Loucy (cell line): ENCODE data around the gene ERC1.

ENCODE experiments used
- H2AFZ ChIP-seq: fragments of 200-600 bp; sonication (generic); 2 replicates; pipeline ENCODE4 v1.6.0; 2016; ENCODE audit warnings: antibody characterized with exemption, mild to moderate bottlenecking, low read length, moderate library complexity
- H3F3A ChIP-seq: fragments of 200-600 bp; 2 replicates; pipeline ENCODE4 v1.6.0; 2016; ENCODE audit warnings: antibody characterized with exemption, low read depth, mild to moderate bottlenecking
- H3K27me3 ChIP-seq: fragments of 200-600 bp; sonication (generic); 2 replicates; pipeline ENCODE4 v1.6.1; 2014; ENCODE audit warnings: low read length, mild to moderate bottlenecking; ENCODE audit not compliant: insufficient read depth, poor library complexity, severe bottlenecking
- H3K36me3 ChIP-seq: fragments of 200-600 bp; sonication (generic); 2 replicates; pipeline ENCODE4 v1.6.1; 2016; ENCODE audit warnings: low read length; ENCODE audit not compliant: insufficient read depth
- H3K4me1 ChIP-seq: fragments of 200-600 bp; sonication (generic); 2 replicates; pipeline ENCODE4 v1.5.1; 2014; ENCODE audit warnings: low read length, mild to moderate bottlenecking; ENCODE audit not compliant: insufficient read depth, poor library complexity, severe bottlenecking
- H3K4me2 ChIP-seq: fragments of 200-600 bp; sonication (generic); 2 replicates; pipeline ENCODE4 v1.6.0; 2014; ENCODE audit warnings: antibody characterized with exemption, low read length, low read depth, mild to moderate bottlenecking; ENCODE audit not compliant: poor library complexity, severe bottlenecking
- H3K4me3 ChIP-seq: fragments of 200-600 bp; sonication (generic); 2 replicates; pipeline ENCODE4 v1.5.1; 2014; ENCODE audit warnings: low read length, mild to moderate bottlenecking, mixed read lengths; ENCODE audit not compliant: poor library complexity, severe bottlenecking
- H3K79me2 ChIP-seq: fragments of 200-600 bp; sonication (generic); 2 replicates; pipeline ENCODE4 v1.6.1; 2014; ENCODE audit warnings: low read length; ENCODE audit not compliant: insufficient read depth
- H3K9ac ChIP-seq: fragments of 200-600 bp; sonication (generic); 2 replicates; pipeline ENCODE4 v1.6.0; 2014; ENCODE audit warnings: mild to moderate bottlenecking, low read depth, low read length, moderate library complexity; ENCODE audit not compliant: poor library complexity, severe bottlenecking
- H3K9me2 ChIP-seq: fragments of 200-600 bp; sonication (generic); replicated peaks from 2 replicates; pipeline ENCODE4 v1.6.1; 2016; ENCODE audit warnings: low read depth, low read length, mixed read lengths
- H3K9me3 ChIP-seq: fragments of 200-600 bp; sonication (generic); 2 replicates; pipeline ENCODE4 v1.6.1; 2014; ENCODE audit warnings: mild to moderate bottlenecking, antibody characterized with exemption, low read length, low read depth; ENCODE audit not compliant: insufficient read depth
- H4K20me1 ChIP-seq: fragments of 200-600 bp; sonication (generic); 2 replicates; pipeline ENCODE4 v1.6.0; 2014; ENCODE audit warnings: antibody characterized with exemption, low read length, mild to moderate bottlenecking; ENCODE audit not compliant: insufficient read depth, poor library complexity, severe bottlenecking
- CTCF ChIP-seq: fragments of 200-600 bp; sonication (generic); conservative IDR thresholded peaks from 2 replicates; pipeline ENCODE4 v1.5.1; 2014; ENCODE audit warnings: mild to moderate bottlenecking, antibody characterized with exemption, low read length
- EZH2phosphoT487 ChIP-seq: fragments of 200-600 bp; IDR thresholded peaks from 2 replicates; pipeline ENCODE4 v1.6.1; 2018; ENCODE audit warnings: antibody characterized with exemption, mild to moderate bottlenecking, moderate library complexity, borderline replicate concordance

Gene ERC1

GRCh38 chr12:1496162-1496900 is 505.3 kb downstream of the ERC1 start:
- H3K79me2 ChIP-seq, result no peaks in the 10 kb centered on the region
- TF ChIP-seq EZH2phosphoT487, result no peak
- no peak for TF ChIP-seq CTCF
- H3F3A ChIP-seq, result no peaks in the 10 kb centered on the region
- H3K9me2 ChIP-seq, result no peaks in the 10 kb centered on the region
- H3K9me3 ChIP-seq, result no peaks in the 10 kb centered on the region
- H3K4me2 ChIP-seq, result no peak overlapping the region
- peaks cover 13% of the 10 kb centered on the region for H3K4me1 ChIP-seq
- no peak overlapping the region for H3K9ac ChIP-seq
- H2AFZ ChIP-seq, result no peak overlapping the region
- H3K27me3 ChIP-seq, result no peaks in the 10 kb centered on the region
- H3K4me3 ChIP-seq, result no peak overlapping the region
- no peaks in the 10 kb centered on the region for H3K36me3 ChIP-seq
- no peaks in the 10 kb centered on the region for H4K20me1 ChIP-seq

- Histone ChIP-seq H3K9me2 (no peaks in the 10 kb centered on the region), H3K79me2 (no peaks in the 10 kb centered on the region), H3K27me3 (no peaks in the 10 kb centered on the region), H3K4me3 (no peak overlapping the region), H3K4me2 (no peak overlapping the region), H2AFZ (no peak overlapping the region), H3K9me3 (no peaks in the 10 kb centered on the region), H3K4me1 (peaks cover 5% of the 10 kb centered on the region), H3F3A (no peaks in the 10 kb centered on the region), H3K36me3 (no peaks in the 10 kb centered on the region), H4K20me1 (no peaks in the 10 kb centered on the region), H3K9ac (no peak overlapping the region)
- TF ChIP-seq CTCF (no peak), EZH2phosphoT487 (no peak)
These were observed 506.1 kb downstream of the ERC1 start for GRCh38 chr12:1497161-1497560.

- Histone ChIP-seq H3K27me3 (no peaks in the 10 kb centered on the region), H3K4me3 (no peak overlapping the region), H3K79me2 (no peaks in the 10 kb centered on the region), H2AFZ (no peak overlapping the region), H3K36me3 (no peaks in the 10 kb centered on the region), H4K20me1 (no peaks in the 10 kb centered on the region), H3K4me1 (no peaks in the 10 kb centered on the region), H3K9ac (no peak overlapping the region), H3K4me2 (no peak overlapping the region), H3F3A (no peaks in the 10 kb centered on the region), H3K9me3 (no peaks in the 10 kb centered on the region), H3K9me2 (no peaks in the 10 kb centered on the region)
- no peak for TF ChIP-seq EZH2phosphoT487
These were observed 507.2 kb downstream of the ERC1 start for GRCh38 chr12:1498199-1498740.
